Measurements from ENCODE around the gene MGLL. TPM values are rescaled to one million over a fixed set of nuclear protein-coding genes. Genes with fewer than 3 reads are reported as not detected.

MGLL gene
- total RNA-seq, 1 donor from 2014 or later: 61.0 TPM

DNA sequence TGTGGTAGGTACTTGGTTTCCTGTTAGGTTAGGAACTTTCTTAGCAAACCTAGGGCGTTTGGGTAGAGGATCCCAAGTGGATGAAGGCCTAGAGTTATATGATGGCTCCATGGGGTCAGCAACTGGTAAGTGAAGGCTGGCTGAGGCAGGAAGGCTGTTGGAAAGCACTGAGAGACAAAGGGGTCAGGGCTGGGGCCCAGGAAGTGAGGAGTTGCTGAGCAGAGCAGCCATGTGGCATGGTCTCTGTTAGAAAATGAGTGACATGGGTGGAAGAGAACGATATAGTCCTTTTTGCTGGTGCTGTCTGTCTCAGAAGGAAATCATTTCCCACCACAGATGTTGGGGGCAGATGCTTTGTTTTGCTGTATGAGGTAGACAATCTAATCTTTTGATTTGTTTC is 34.5 kb upstream of the MGLL start:
- Mint-ChIP-seq H3K27ac (ENCODE audit: unreplicated experiment) (no peak overlapping the region), H3K36me3 (ENCODE audit: low read depth) (no peaks in the 10 kb centered on the region), H3K4me3 (ENCODE audit: unreplicated experiment) (no peak overlapping the region), H3K4me1 (ENCODE audit: low read depth) (no peaks in the 10 kb centered on the region), H3K9me3 (ENCODE audit: low read depth) (no peaks in the 10 kb centered on the region), H3K27me3 (ENCODE audit: low read depth) (no peaks in the 10 kb centered on the region)
- TF ChIP-seq, protein P1, sequence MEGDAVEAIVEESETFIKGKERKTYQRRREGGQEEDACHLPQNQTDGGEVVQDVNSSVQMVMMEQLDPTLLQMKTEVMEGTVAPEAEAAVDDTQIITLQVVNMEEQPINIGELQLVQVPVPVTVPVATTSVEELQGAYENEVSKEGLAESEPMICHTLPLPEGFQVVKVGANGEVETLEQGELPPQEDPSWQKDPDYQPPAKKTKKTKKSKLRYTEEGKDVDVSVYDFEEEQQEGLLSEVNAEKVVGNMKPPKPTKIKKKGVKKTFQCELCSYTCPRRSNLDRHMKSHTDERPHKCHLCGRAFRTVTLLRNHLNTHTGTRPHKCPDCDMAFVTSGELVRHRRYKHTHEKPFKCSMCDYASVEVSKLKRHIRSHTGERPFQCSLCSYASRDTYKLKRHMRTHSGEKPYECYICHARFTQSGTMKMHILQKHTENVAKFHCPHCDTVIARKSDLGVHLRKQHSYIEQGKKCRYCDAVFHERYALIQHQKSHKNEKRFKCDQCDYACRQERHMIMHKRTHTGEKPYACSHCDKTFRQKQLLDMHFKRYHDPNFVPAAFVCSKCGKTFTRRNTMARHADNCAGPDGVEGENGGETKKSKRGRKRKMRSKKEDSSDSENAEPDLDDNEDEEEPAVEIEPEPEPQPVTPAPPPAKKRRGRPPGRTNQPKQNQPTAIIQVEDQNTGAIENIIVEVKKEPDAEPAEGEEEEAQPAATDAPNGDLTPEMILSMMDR (IDR thresholded peaks at IDR 0.05): no peak
- no peak for DNase-seq (ENCODE audit: low spot score)

DNA sequence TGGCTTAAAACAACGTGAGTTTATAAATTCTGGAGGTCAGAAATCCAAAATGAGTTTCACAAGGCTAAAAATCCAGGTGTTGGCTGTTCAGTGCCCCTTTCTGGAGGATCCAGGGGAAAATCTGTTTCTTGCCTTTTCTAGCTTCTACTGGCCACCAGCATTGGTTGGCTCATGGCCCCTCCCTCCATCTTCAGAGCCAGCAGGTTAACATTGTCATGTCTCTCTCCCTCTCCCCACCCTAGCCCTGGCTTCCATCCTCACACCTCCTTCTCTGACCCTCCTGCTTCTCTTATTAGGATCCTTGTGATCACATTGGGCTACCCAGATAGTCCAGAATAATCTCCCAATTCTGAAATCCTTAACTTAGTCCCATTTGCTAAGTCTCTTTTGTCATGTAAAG is 32.9 kb upstream of the MGLL start:
- Mint-ChIP-seq H3K36me3 (ENCODE audit: low read depth) (no peaks in the 10 kb centered on the region), H3K4me1 (ENCODE audit: low read depth) (no peaks in the 10 kb centered on the region), H3K27ac (ENCODE audit: unreplicated experiment) (no peak overlapping the region), H3K9me3 (ENCODE audit: low read depth) (no peaks in the 10 kb centered on the region), H3K4me3 (ENCODE audit: unreplicated experiment) (no peak overlapping the region), H3K27me3 (ENCODE audit: low read depth) (no peaks in the 10 kb centered on the region)
- no peak for DNase-seq (ENCODE audit: low spot score)
- TF ChIP-seq, protein P1 (IDR thresholded peaks at IDR 0.05): no peak

DNA sequence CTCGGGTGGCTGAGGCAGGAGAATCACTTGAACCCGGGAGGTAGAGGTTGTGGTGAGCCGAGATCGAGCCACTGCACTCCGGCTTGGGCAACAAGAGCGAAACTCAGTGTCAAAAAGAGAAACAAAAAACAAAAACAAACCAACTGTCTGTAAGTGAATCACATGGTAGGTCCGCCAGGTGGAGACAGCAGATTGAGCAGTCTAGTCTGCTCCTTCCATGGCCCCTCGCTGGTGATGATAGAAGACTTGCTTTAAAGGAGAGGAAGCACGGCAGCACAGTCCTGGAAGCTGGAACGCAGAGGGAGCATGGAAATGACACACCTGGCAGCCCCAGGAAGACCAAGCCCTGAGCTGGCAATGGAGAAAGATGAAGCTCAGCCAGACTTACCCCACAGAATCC is 31.4 kb upstream of the MGLL start:
- no peak for DNase-seq (ENCODE audit: low spot score)
- Mint-ChIP-seq H3K4me1 (ENCODE audit: low read depth) (no peaks in the 10 kb centered on the region), H3K27me3 (ENCODE audit: low read depth) (no peaks in the 10 kb centered on the region), H3K4me3 (ENCODE audit: unreplicated experiment) (no peak overlapping the region), H3K27ac (ENCODE audit: unreplicated experiment) (no peak overlapping the region), H3K9me3 (ENCODE audit: low read depth) (no peaks in the 10 kb centered on the region), H3K36me3 (ENCODE audit: low read depth) (no peaks in the 10 kb centered on the region)
- TF ChIP-seq, protein P1 (IDR thresholded peaks at IDR 0.05): no peak

DNA sequence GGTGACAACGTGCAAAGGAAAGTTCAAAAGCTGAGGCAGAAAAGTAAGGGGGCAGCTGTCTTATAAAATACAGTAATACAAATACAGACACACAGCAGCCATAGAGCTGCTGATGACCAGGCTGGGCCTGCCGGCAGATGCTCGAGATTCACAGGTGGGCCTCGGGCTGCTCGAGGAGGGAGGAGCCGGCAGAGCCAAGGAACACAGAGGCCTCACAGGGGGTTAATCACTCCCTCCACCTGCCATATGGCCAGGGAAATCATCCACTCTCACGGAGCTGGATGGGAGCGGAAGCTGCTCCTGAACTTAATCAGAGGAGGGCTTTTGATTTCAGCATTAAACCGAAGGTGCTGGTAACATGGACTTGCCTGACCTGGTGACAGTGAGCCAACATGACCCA is 29.6 kb upstream of the MGLL start:
- H3K36me3 Mint-ChIP-seq (ENCODE audit: low read depth): no peaks in the 10 kb centered on the region

DNA sequence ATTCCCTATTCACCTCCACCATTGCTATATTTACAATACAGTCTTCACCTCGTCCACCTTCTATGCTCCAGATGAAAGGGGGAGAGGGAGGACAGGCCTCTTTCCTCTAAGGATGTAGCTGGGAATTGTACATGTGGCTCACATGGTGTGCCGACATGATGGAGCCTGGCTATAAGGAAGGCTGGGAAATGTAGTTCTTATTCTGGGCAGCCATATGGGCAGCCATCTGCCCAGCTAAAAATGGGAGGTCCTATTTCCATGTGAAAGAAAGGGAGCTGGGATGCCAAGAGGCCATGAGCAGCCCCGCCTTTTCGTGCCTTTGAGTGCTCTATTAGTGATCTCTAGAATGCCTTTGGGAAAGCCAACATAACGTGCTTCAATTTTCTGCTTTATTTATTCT is 27.1 kb upstream of the MGLL start:
- no peak for DNase-seq (ENCODE audit: low spot score)
- Mint-ChIP-seq H3K27ac (ENCODE audit: unreplicated experiment) (no peak overlapping the region), H3K9me3 (ENCODE audit: low read depth) (no peaks in the 10 kb centered on the region), H3K36me3 (ENCODE audit: low read depth) (no peaks in the 10 kb centered on the region), H3K4me3 (ENCODE audit: unreplicated experiment) (no peak overlapping the region), H3K4me1 (ENCODE audit: low read depth) (peaks cover 4% of the 10 kb centered on the region), H3K27me3 (ENCODE audit: low read depth) (peaks cover 4% of the 10 kb centered on the region)
- TF ChIP-seq, protein P1 (IDR thresholded peaks at IDR 0.05): no peak

More for the DNA sequence above, 29.6 kb upstream of the MGLL start:
- TF ChIP-seq, protein P1 (IDR thresholded peaks at IDR 0.05): no peak
- Mint-ChIP-seq H3K4me1 (ENCODE audit: low read depth) (peaks cover 4% of the 10 kb centered on the region), H3K27ac (ENCODE audit: unreplicated experiment) (no peak overlapping the region), H3K9me3 (ENCODE audit: low read depth) (no peaks in the 10 kb centered on the region), H3K4me3 (ENCODE audit: unreplicated experiment) (no peak overlapping the region), H3K27me3 (ENCODE audit: low read depth) (no peaks in the 10 kb centered on the region)
- DNase-seq (ENCODE audit: low spot score): no peak
